Erythroblast (primary cell): Measurements from ENCODE around the gene SBF2.

ENCODE experiments used
- GATA1 ChIP-seq: IDR thresholded peaks from 2 replicates; pipeline ENCODE4 v1.6.1; 2011; ENCODE audit warnings: low read depth, mild to moderate bottlenecking, control low read depth, low read length, moderate library complexity
- POLR2A ChIP-seq: IDR thresholded peaks from 2 replicates; pipeline ENCODE4 v1.6.1; 2011; ENCODE audit warnings: mild to moderate bottlenecking, low read length

DNA sequence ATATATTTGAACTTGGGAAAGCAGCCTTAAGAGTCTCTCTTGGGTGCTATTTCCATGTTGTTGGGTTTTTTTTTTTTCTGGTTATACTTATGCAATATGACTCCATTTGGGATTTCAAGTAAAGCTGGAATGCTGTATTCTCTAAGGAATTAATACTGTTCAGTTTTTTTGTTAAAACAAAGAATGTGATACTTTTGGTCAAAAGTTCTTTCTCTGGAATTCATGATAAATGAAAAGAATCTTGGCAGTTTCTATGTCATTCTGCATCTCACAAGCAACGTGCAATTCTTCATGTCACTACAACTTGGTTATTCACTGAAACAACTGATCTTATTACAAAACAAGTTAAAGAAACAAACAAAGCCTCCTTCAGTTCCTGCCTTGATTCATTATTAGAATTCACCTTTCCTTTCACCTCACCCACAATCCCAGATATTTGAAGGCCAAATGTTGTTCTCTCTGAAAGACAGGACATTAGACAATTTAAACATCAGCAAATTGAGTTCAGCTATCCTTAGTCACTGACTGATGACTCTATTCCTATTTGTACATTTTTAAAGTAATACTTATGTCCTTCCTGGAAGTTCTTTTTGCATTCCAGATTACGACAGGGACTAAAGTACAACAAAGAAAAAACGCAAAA, 176.2 kb downstream of the SBF2 start:
- no peak for TF ChIP-seq POLR2A
- TF ChIP-seq GATA1: no peak
